Nephron (organoid): ENCODE measurements around the gene IFNLR1.

Source experiments
- H3K27ac Mint-ChIP-seq, 3 experiments: 2 replicates each; pipeline ENCODE4 v1.8.0; 2020; ENCODE audit warnings: mixed read lengths in 3 of 3, mild to moderate bottlenecking in 2 of 3, moderate library complexity in 1 of 3
- H3K27me3 Mint-ChIP-seq: 2 replicates; pipeline ENCODE4 v1.8.0; 2021; ENCODE audit warnings: low read depth, mild to moderate bottlenecking, moderate library complexity, mixed read lengths
- H3K36me3 Mint-ChIP-seq: 2 replicates; pipeline ENCODE4 v1.8.0; 2020; ENCODE audit warnings: low read depth, mixed read lengths
- H3K4me1 Mint-ChIP-seq: 2 replicates; pipeline ENCODE4 v1.8.0; 2020; ENCODE audit warnings: mixed read lengths
- H3K4me3 Mint-ChIP-seq, 3 experiments: 2 replicates each; pipeline ENCODE4 v1.8.0; 2020; ENCODE audit warnings: mild to moderate bottlenecking in 3 of 3, mixed read lengths in 3 of 3, moderate library complexity in 2 of 3
- H3K9me3 Mint-ChIP-seq: 2 replicates; pipeline ENCODE4 v1.8.0; 2020; ENCODE audit warnings: mixed read lengths
- CTCF ChIP-seq, 3 experiments: fragments of 200-600 bp; sonication (generic); IDR thresholded peaks; one replicate each; pipeline ENCODE4 v1.5.0; 2021; ENCODE audit warnings: antibody characterized with exemption in 3 of 3; ENCODE audit not compliant: unreplicated experiment in 3 of 3

The IFNLR1 gene

GRCh38 chr1:24179251-24179840, 7.7 kb downstream of the IFNLR1 start:
- Mint-ChIP-seq H3K4me3 (no peak overlapping the region), H3K4me1 (no peaks in the 10 kb centered on the region), H3K9me3 (peaks cover under 1% of the 10 kb centered on the region), H3K27ac (no peak overlapping the region), H3K27me3 (peaks cover 13% of the 10 kb centered on the region), H3K36me3 (no peaks in the 10 kb centered on the region)
- TF ChIP-seq CTCF (IDR thresholded peaks at IDR 0.05; ENCODE audit: unreplicated experiment in 3 of 3), result no peak

GRCh38 chr1:24178407-24178806, 8.7 kb downstream of the IFNLR1 start:
- peaks cover 2% of the 10 kb centered on the region for H3K9me3 Mint-ChIP-seq
- H3K36me3 Mint-ChIP-seq, result peaks cover 5% of the 10 kb centered on the region
- H3K4me1 Mint-ChIP-seq, result no peaks in the 10 kb centered on the region
- peaks cover 15% of the 10 kb centered on the region for H3K27me3 Mint-ChIP-seq
- no peak overlapping the region for H3K4me3 Mint-ChIP-seq
- no peak overlapping the region for H3K27ac Mint-ChIP-seq
- no peak for TF ChIP-seq CTCF (IDR thresholded peaks at IDR 0.05; ENCODE audit: unreplicated experiment in 3 of 3)

DNA sequence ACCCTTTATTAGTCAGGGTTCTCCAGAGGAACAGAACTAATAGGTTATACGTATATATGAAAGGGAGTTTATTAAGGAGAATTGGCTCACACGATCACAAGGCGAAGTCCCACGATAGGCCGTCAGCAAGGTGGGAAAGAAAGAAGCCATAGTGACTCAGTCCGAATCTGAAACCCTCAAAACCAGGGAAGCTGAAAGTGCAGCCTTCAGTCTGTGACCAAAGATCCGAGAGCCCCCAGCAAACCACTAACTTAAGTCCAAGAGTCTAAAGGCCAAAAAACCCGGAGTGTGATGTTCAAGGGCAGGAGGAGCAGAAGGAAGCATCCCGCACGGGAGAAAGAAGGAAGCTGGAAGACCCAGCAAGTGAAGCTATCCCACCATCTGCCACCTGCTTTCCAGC, 9.9 kb downstream of the IFNLR1 start:
- Mint-ChIP-seq H3K27ac (no peak overlapping the region), H3K27me3 (peaks cover 11% of the 10 kb centered on the region), H3K36me3 (peaks cover 8% of the 10 kb centered on the region), H3K4me1 (no peaks in the 10 kb centered on the region), H3K9me3 (peaks cover 2% of the 10 kb centered on the region), H3K4me3 (no peak overlapping the region)
- TF ChIP-seq CTCF (IDR thresholded peaks at IDR 0.05; ENCODE audit: unreplicated experiment in 3 of 3), result no peak

- Mint-ChIP-seq H3K27me3 (peaks cover 12% of the 10 kb centered on the region), H3K9me3 (peaks cover 2% of the 10 kb centered on the region), H3K36me3 (peaks cover 13% of the 10 kb centered on the region), H3K4me1 (no peaks in the 10 kb centered on the region), H3K27ac (no peak overlapping the region), H3K4me3 (no peak overlapping the region)
- no peak for TF ChIP-seq CTCF (IDR thresholded peaks at IDR 0.05; ENCODE audit: unreplicated experiment in 3 of 3)
These were observed 11.9 kb downstream of the IFNLR1 start for GRCh38 chr1:24175033-24175755.

GRCh38 chr1:24173638-24174575, 13.2 kb downstream of the IFNLR1 start:
- H3K4me3 Mint-ChIP-seq, result no peak overlapping the region
- peaks cover 13% of the 10 kb centered on the region for H3K36me3 Mint-ChIP-seq
- H3K27me3 Mint-ChIP-seq, result peaks cover 12% of the 10 kb centered on the region
- H3K9me3 Mint-ChIP-seq, result peaks cover 2% of the 10 kb centered on the region
- H3K4me1 Mint-ChIP-seq, result no peaks in the 10 kb centered on the region
- H3K27ac Mint-ChIP-seq, result no peak overlapping the region
- no peak for TF ChIP-seq CTCF (IDR thresholded peaks at IDR 0.05; ENCODE audit: unreplicated experiment in 3 of 3)
